ENCODE results near the gene KIAA1217.

KIAA1217 gene

DNA sequence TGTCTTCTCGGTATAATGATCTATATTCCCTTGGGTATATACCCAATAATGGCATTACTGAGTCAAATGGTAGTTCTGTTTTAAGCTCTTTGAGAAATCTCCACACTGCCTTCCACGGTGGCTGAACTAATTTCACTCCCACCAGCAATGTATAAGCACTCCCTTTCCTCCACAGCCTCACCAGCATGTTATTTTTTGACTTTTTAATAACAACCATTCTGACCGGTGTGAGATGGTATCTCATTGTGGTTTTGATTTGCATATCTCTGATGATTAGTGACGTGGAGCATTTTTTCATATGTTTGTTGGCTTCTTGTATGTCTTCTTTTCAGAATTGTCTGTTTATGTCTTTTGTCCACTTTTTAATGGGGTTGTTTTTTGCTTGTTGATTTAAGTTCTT lies 33.6 kb downstream of the KIAA1217 start:
- no peak overlapping the region for H3K4me3 Mint-ChIP-seq
- H3K4me1 Mint-ChIP-seq: no peaks in the 10 kb centered on the region
- no peaks in the 10 kb centered on the region for H3K27me3 Mint-ChIP-seq
- H3K27ac Mint-ChIP-seq: no peak overlapping the region
- H3K9me3 Mint-ChIP-seq: no peaks in the 10 kb centered on the region
- no peaks in the 10 kb centered on the region for H3K36me3 Mint-ChIP-seq
- ATAC-seq (ENCODE audit: low read depth): no peak
- no peak for DNase-seq (ENCODE audit: low spot score in 2 of 2)

DNA sequence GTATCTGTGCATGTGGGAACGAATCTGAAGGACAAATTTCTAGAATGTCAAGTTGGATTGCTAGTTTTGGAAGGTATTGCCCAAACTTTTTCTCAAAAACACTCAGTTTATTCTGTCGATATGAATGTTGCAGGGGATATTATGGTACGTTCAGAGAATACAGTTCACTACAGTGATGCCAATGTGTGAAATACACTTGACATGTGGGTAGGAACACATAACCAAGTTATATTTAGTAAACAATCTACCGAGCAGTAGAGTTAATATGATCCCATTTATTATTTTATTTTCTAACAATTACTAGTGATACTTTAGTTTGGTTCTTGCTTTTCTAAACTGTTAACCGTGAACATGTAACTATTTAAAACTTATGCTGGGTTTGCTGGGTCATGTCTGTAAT lies 37.4 kb downstream of the KIAA1217 start:
- Mint-ChIP-seq H3K9me3 (no peaks in the 10 kb centered on the region), H3K27ac (no peak overlapping the region), H3K27me3 (no peaks in the 10 kb centered on the region), H3K4me3 (no peak overlapping the region), H3K4me1 (no peaks in the 10 kb centered on the region), H3K36me3 (no peaks in the 10 kb centered on the region)
- ATAC-seq (ENCODE audit: low read depth) (no peak), DNase-seq (ENCODE audit: low spot score in 2 of 2) (no peak)

DNA sequence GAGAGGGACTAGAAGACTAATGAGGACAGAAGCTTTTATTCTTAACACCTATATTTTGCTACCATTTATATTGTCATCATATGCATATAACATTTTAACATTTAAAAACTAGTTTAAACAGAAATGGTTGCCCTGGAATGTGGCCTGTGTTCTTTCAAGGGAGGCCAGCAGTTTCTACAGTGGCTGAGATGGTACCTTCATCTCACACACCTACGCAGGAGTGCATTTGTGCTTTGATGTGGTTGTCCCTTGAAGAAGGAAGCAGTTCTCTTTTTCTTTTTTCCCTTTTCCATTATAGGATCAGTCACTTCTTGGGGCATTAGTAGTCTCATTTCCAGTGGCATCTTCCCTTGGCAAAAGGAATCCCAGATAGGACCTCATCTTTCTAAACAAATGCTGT lies 38.9 kb downstream of the KIAA1217 start:
- DNase-seq (ENCODE audit: low spot score in 2 of 2): no peak
- Mint-ChIP-seq H3K9me3 (no peaks in the 10 kb centered on the region), H3K27me3 (no peaks in the 10 kb centered on the region), H3K4me1 (no peaks in the 10 kb centered on the region), H3K36me3 (no peaks in the 10 kb centered on the region), H3K4me3 (no peak overlapping the region), H3K27ac (no peak overlapping the region)
- no peak for ATAC-seq (ENCODE audit: low read depth)

DNA sequence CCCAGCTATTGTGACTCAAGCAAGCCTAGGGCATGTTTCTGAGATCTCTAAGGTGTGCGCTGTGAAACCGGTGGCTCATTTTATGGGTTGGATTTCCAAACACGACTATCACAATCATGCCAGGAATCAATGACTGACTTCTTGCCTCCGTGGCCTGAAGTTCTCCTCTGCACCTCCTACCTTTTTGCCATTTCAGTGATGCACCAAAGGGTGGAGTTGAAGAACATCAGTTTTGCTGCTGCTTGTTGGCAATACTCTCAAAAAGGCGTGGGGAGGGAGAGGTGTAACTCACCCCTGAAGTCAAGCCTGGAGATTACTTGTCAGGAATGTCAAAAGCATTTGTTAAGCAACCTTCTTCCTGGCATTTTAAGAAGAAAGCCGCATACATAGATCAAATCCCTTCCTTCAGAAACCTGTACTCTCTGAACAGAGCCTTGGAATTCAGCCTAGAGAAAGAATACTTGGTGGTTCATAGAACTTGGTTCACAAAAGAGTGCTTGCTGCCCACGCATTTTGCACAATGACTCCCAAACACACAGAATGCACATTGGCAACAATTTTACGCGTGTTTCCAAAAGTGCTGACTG lies 41.0 kb downstream of the KIAA1217 start:
- no peaks in the 10 kb centered on the region for H3K9me3 Mint-ChIP-seq
- no peaks in the 10 kb centered on the region for H3K4me1 Mint-ChIP-seq
- DNase-seq (ENCODE audit: low spot score in 2 of 2) (no peak), ATAC-seq (ENCODE audit: low read depth) (no peak)
- no peak overlapping the region for H3K27ac Mint-ChIP-seq
- no peaks in the 10 kb centered on the region for H3K27me3 Mint-ChIP-seq
- no peak overlapping the region for H3K4me3 Mint-ChIP-seq
- H3K36me3 Mint-ChIP-seq: no peaks in the 10 kb centered on the region

DNA sequence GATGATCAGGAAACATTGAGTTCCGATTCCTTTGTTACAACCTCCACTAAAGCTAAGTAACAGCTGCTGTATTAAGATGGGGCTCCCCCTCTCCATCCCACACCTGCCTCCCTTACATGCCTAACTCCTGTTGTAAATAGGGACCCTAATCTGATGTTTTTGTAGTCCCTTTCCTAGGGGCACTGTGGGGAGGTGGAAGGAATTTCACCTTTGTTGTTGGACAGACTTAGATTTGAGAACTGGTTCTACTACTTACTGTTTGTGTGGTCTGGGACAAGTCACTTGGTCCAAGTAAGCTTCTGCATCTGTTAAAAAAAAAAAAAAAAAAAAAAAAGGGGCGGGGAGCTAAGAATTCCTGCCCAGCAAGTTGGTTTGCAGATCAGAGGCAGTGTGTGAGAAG lies 42.6 kb downstream of the KIAA1217 start:
- H3K27me3 Mint-ChIP-seq: peaks cover 2% of the 10 kb centered on the region
- no peaks in the 10 kb centered on the region for H3K4me1 Mint-ChIP-seq
- ATAC-seq (ENCODE audit: low read depth) (no peak), DNase-seq (ENCODE audit: low spot score in 2 of 2) (no peak)
- H3K4me3 Mint-ChIP-seq: no peak overlapping the region
- no peaks in the 10 kb centered on the region for H3K9me3 Mint-ChIP-seq
- no peak overlapping the region for H3K27ac Mint-ChIP-seq
- H3K36me3 Mint-ChIP-seq: no peaks in the 10 kb centered on the region

DNA sequence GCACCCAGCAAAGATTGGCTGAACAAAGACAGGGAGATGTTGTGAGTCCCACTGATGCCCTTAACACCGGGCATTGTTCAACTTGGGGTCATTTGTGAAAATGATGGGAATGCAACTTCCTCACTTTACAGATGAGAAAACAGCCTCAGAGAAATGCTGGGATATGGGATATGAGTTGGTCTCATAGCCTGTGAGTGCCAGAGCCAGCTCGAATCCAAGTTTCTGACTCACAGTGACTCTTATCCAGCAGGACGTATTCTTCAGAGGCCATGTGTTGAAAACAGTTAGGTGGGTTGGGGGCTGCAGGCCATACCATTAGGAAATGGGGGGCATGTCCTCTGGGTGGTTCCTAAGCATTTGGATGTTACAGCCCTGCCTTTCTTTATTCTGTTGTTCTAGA lies 45.2 kb downstream of the KIAA1217 start:
- no peak overlapping the region for H3K27ac Mint-ChIP-seq
- no peaks in the 10 kb centered on the region for H3K4me1 Mint-ChIP-seq
- H3K27me3 Mint-ChIP-seq: peaks cover 2% of the 10 kb centered on the region
- no peaks in the 10 kb centered on the region for H3K36me3 Mint-ChIP-seq
- DNase-seq (ENCODE audit: low spot score in 2 of 2) (no peak), ATAC-seq (ENCODE audit: low read depth) (no peak)
- H3K4me3 Mint-ChIP-seq: no peak overlapping the region
- no peaks in the 10 kb centered on the region for H3K9me3 Mint-ChIP-seq

DNA sequence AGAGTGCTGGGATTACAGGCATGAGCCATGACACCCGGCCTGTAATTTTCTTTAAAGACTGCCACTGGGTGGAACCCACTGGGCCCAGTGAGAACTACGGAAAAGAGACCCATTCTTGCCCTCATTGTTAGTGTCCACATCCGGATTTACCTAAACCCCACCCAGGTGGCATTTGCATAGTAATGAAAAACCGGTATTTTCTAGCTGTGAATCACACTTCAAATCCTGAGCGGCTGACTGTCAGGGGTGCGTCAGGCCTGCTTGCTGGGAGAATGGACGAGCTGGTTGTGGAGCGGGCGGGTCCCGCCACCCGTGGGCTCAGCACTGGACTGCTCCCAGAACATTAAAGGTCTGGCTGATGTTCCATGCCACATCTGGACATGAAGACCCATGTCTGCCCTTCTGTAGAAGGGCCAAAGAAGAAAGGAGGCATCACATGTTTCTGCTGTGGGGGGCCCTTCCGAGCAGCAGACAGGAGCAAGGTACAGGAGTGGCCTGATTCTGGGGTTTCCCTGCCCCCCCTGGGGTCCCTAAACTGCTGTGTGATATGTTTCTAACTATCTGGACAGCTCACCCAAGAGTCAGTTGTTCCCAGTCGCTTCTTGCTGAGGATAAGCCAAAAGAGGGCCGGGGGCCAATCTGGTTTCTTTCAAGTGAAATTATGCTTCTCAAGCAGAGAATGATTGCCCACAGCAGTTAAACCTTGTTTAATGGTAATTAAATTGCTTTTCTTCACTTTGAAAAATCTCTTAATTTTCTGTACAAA lies 46.4 kb downstream of the KIAA1217 start:
- DNase-seq (ENCODE audit: low spot score in 2 of 2): no peak
- H3K4me3 Mint-ChIP-seq: no peak overlapping the region
- H3K4me1 Mint-ChIP-seq: no peaks in the 10 kb centered on the region
- H3K36me3 Mint-ChIP-seq: no peaks in the 10 kb centered on the region
- H3K9me3 Mint-ChIP-seq: no peaks in the 10 kb centered on the region
- no peak overlapping the region for H3K27ac Mint-ChIP-seq
- ATAC-seq (ENCODE audit: low read depth): no peak
- peaks cover 2% of the 10 kb centered on the region for H3K27me3 Mint-ChIP-seq

DNA sequence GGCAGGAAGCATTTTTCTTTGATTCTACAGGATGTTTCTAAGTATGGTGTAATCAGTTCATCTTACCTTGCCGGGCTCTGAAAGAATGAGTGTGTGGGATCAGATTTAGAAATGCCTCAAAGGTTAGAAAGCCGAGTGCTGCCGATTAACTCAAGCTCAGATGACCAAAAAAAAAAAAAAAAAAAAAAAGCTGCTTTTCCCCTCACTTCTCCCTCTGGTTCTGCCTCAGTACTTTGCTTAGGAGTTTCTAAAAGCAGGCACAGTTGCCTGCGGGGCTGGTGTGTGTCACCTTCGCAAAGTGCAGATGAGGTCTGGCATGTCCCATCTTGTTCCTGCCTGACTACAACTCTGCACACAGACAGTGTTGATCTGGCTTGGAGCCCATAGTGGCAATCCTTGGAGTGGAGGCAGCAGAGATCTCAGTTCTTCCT lies 47.0 kb downstream of the KIAA1217 start:
- no peak for DNase-seq (ENCODE audit: low spot score in 2 of 2)
- H3K27ac Mint-ChIP-seq: no peak overlapping the region
- H3K36me3 Mint-ChIP-seq: no peaks in the 10 kb centered on the region
- no peaks in the 10 kb centered on the region for H3K4me1 Mint-ChIP-seq
- H3K27me3 Mint-ChIP-seq: peaks cover 2% of the 10 kb centered on the region
- no peaks in the 10 kb centered on the region for H3K9me3 Mint-ChIP-seq
- ATAC-seq (ENCODE audit: low read depth): no peak
- H3K4me3 Mint-ChIP-seq: no peak overlapping the region

DNA sequence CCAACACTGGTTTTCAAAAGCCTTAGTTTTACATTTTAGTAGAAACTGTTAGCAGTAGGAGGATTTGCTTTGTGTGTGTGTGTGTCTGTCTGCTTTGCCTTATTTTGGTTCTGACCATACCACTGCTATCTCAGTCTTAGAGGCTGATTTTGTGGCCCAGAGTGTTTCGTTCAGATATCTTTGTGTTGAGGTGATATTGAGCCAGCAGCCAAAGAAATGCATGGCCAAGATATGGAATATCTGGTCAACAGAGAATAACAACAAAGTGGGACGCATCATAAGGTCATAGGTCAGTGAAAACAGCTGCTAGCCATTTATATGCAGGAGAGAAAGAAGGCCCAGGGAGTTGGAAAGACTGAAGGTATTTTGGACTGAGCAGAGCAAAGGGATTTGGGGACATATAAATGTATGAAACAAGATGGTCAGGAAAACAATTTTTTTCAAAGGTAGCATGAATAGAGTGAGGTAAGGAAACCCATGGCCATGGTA lies 47.7 kb downstream of the KIAA1217 start:
- DNase-seq (ENCODE audit: low spot score in 2 of 2) (no peak), ATAC-seq (ENCODE audit: low read depth) (no peak)
- H3K27me3 Mint-ChIP-seq: peaks cover 2% of the 10 kb centered on the region
- H3K9me3 Mint-ChIP-seq: no peaks in the 10 kb centered on the region
- no peaks in the 10 kb centered on the region for H3K4me1 Mint-ChIP-seq
- no peaks in the 10 kb centered on the region for H3K36me3 Mint-ChIP-seq
- no peak overlapping the region for H3K27ac Mint-ChIP-seq
- no peak overlapping the region for H3K4me3 Mint-ChIP-seq

DNA sequence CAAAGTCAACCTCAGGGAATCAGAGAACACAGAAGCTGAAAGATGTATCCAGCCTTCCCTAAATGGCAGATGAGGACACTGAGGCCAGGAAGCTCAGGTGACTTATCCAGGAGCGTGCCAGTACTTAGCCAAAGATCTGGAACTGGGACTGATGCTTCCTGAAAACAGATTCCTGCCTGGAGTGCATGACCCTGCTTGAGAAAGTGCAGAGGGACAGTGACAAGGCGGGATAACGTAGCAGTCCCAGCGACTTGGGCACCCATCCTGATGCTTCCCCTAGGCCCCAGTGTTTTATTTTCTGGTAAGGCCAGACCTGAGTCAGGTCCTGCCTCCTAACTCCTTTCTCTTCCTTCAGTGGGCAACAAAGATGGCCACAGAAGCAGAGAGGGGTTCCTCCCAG lies 48.6 kb downstream of the KIAA1217 start:
- Mint-ChIP-seq H3K27ac (no peak overlapping the region), H3K4me1 (no peaks in the 10 kb centered on the region), H3K27me3 (peaks cover 2% of the 10 kb centered on the region), H3K9me3 (peaks cover 2% of the 10 kb centered on the region), H3K4me3 (no peak overlapping the region), H3K36me3 (no peaks in the 10 kb centered on the region)
- no peak for DNase-seq (ENCODE audit: low spot score in 2 of 2)
- ATAC-seq (ENCODE audit: low read depth): no peak

DNA sequence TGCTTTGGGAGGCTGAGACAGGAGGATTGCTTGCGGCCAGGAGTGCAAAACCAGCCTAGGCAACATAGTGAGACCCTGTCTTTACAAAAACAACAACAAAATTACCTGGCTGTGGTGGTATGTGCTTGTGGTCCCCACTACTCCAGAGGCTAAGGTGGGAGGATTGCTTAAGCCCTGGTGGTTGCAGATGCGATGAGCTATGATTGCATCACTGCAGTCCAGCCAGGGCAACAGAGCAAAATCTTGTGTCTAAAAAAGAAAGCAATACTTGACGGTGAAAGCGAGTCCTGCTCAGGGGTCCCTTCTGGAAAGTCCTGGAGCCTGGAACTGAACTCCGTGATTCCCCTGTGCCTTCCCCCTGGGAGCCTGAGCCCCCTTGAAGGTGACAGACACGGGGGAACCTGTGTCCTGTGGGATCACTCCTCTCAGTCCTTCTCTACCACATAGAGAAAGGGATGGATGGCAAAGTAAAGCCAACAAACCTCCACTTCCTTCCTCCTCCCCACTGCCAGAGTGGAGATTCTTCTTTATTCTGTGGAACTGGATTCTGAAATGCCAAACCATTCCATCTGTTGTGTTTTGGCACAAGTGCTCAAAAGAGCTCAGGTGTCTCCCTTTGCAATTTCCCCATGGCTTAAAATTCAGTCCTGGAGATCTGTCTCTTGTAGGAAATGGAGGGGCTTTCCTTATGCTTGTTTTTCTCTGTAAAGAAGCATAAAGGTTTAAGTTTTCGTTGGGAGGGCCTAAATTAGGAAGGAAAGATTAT lies 50.6 kb downstream of the KIAA1217 start:
- H3K36me3 Mint-ChIP-seq: no peaks in the 10 kb centered on the region
- H3K27ac Mint-ChIP-seq: no peak overlapping the region
- peaks cover 2% of the 10 kb centered on the region for H3K27me3 Mint-ChIP-seq
- DNase-seq (ENCODE audit: low spot score in 2 of 2) (no peak), ATAC-seq (ENCODE audit: low read depth) (no peak)
- no peak overlapping the region for H3K4me3 Mint-ChIP-seq
- H3K4me1 Mint-ChIP-seq: no peaks in the 10 kb centered on the region
- H3K9me3 Mint-ChIP-seq: peaks cover 2% of the 10 kb centered on the region

DNA sequence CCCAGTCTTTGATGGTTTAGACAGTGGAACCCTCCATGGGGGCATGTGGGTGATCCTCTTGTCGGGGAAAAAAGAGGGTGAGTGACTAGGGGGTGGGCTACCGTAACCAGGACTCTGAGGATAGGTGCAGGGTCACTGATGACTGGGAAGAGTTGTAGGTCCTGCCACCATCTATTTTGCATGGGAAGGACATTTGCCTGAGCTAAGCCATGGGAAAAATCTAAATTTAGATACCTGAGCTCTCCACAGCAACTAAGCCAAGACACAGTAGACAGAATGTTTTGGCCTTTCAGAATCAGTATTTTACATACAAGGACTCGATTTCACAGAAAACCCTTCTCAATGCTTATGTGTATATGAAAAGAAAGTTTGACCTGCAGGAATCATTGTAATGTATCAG lies 52.7 kb downstream of the KIAA1217 start:
- ATAC-seq (ENCODE audit: low read depth): no peak
- Mint-ChIP-seq H3K4me1 (no peaks in the 10 kb centered on the region), H3K36me3 (no peaks in the 10 kb centered on the region), H3K27ac (no peak overlapping the region), H3K27me3 (no peaks in the 10 kb centered on the region), H3K9me3 (peaks cover 2% of the 10 kb centered on the region), H3K4me3 (no peak overlapping the region)
- no peak for DNase-seq (ENCODE audit: low spot score in 2 of 2)

DNA sequence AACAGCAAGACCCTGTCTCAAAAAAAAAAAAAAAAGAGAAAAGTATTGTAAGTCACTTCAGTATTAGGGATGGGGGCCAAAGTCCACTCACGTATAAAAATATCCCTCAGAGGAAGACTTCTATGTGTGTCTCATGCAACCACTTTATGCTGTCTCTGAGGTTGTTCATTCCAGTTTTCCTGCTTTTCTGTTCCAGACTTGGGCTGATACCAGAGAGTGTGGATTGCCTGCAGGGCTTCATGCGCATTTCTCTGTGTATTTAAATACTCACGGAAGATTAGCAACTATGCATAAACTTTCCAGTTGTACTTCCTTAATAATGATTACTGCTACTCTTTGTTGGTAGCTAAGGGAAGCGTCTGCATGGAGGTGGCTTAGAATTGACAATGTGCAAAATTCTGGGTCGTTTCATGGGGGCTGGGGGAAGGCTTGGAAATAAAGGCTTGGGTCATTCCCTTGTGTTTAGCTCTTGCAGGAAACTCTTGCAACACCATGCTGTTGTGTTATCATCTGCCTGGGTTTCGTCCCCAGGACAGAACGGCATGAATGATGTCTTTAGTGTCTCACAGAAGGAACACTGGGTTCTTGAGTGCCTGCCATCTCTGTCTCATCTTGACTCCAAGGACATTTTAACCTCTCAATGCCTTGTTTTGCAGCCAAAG lies 54.1 kb downstream of the KIAA1217 start:
- ATAC-seq (ENCODE audit: low read depth) (no peak), DNase-seq (ENCODE audit: low spot score in 2 of 2) (no peak)
- no peaks in the 10 kb centered on the region for H3K27me3 Mint-ChIP-seq
- H3K36me3 Mint-ChIP-seq: no peaks in the 10 kb centered on the region
- H3K4me1 Mint-ChIP-seq: no peaks in the 10 kb centered on the region
- peaks cover 2% of the 10 kb centered on the region for H3K9me3 Mint-ChIP-seq
- H3K27ac Mint-ChIP-seq: no peak overlapping the region
- no peak overlapping the region for H3K4me3 Mint-ChIP-seq

DNA sequence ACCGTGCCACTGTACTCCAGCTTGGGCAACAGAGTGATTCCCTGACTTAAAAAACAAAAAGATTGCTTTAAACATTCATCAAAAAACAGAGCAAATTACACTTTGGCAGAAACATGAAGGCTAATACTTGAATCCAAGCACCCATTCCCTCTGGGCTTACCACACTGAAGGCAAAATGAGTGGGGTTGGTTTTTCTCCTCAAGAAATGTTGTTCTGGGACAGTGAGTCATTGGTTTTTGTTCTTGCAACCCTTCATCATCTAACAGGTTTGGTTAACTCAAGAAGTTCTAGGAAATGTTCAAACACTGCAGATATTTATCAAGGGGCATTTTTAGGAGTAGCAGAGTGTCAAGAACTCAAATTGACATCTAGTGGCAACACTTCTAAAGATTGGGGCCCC lies 60.5 kb downstream of the KIAA1217 start:
- Mint-ChIP-seq H3K9me3 (no peaks in the 10 kb centered on the region), H3K36me3 (no peaks in the 10 kb centered on the region), H3K27me3 (no peaks in the 10 kb centered on the region), H3K4me3 (no peak overlapping the region), H3K27ac (no peak overlapping the region), H3K4me1 (no peaks in the 10 kb centered on the region)
- ATAC-seq (ENCODE audit: low read depth): no peak
- DNase-seq (ENCODE audit: low spot score in 2 of 2): no peak

All from memory B cell (primary cell).